ENCODE measurements around the gene GCM1.

- TF ChIP-seq RAD21 (conservative IDR thresholded peaks at IDR 0.05) (no peak), TAF1 (IDR thresholded peaks at IDR 0.05; ENCODE audit: low read depth) (no peak), CTCF (IDR thresholded peaks at IDR 0.05; ENCODE audit: poor library complexity, severe bottlenecking) (no peak), EP300 (conservative IDR thresholded peaks at IDR 0.05; ENCODE audit: poor library complexity, severe bottlenecking) (no peak)
Measured at GRCh38 chr6:53128842-53129241, 19.8 kb downstream of the GCM1 start.
